NB4 (cell line): Measurements from ENCODE around the gene OSBPL2.

Experiments
- DNase-seq: peaks from one replicate; pipeline ENCODE4 v3.0.0; 2010; ENCODE audit warnings: low read depth
- H3K4me3 ChIP-seq: one replicate; pipeline ENCODE4 v1.5.1; 2011; ENCODE audit warnings: mild to moderate bottlenecking, low read depth, low read length, moderate library complexity
- MYC ChIP-seq: IDR thresholded peaks from 2 replicates; pipeline ENCODE4 v1.6.1; 2011; ENCODE audit warnings: low read depth, low read length
- POLR2A ChIP-seq: IDR thresholded peaks from 2 replicates; pipeline ENCODE4 v1.6.1; 2011; ENCODE audit warnings: mild to moderate bottlenecking; ENCODE audit not compliant: insufficient read length; ENCODE audit errors: extremely low read depth
- TF ChIP-seq, protein P1 (sequence below): IDR thresholded peaks from one replicate; pipeline ENCODE4 v1.5.1; 2012; ENCODE audit warnings: low read depth, low read length
- TF ChIP-seq, protein P2 (sequence below): IDR thresholded peaks from 2 replicates; pipeline ENCODE4 v1.6.1; 2011; ENCODE audit warnings: low read depth, low read length

Gene OSBPL2

DNA sequence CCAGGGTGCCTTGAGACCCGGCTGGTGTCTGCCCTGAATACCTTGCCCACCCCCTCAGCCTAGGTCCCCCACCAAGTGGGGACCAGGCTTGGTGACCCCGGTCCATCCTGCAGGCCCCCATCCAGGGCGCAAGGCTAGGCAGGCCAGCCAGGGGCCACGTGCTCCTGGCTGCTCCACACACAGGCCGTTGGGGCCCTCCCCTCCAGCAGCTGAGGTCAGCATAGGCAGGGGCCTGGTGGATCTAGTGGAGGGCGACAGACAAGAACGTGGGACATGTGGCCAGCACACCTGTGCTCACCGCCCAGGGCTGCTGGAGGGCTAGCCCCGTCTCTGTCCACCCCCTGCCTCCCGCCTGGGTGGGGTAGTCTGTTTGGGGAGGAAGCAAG, 10.7 kb upstream of the OSBPL2 start:
- TF ChIP-seq POLR2A (no peak), MYC (no peak)
- TF ChIP-seq, protein P1, sequence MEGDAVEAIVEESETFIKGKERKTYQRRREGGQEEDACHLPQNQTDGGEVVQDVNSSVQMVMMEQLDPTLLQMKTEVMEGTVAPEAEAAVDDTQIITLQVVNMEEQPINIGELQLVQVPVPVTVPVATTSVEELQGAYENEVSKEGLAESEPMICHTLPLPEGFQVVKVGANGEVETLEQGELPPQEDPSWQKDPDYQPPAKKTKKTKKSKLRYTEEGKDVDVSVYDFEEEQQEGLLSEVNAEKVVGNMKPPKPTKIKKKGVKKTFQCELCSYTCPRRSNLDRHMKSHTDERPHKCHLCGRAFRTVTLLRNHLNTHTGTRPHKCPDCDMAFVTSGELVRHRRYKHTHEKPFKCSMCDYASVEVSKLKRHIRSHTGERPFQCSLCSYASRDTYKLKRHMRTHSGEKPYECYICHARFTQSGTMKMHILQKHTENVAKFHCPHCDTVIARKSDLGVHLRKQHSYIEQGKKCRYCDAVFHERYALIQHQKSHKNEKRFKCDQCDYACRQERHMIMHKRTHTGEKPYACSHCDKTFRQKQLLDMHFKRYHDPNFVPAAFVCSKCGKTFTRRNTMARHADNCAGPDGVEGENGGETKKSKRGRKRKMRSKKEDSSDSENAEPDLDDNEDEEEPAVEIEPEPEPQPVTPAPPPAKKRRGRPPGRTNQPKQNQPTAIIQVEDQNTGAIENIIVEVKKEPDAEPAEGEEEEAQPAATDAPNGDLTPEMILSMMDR: no peak
- TF ChIP-seq, protein P2, sequence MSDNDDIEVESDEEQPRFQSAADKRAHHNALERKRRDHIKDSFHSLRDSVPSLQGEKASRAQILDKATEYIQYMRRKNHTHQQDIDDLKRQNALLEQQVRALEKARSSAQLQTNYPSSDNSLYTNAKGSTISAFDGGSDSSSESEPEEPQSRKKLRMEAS: no peak

DNA sequence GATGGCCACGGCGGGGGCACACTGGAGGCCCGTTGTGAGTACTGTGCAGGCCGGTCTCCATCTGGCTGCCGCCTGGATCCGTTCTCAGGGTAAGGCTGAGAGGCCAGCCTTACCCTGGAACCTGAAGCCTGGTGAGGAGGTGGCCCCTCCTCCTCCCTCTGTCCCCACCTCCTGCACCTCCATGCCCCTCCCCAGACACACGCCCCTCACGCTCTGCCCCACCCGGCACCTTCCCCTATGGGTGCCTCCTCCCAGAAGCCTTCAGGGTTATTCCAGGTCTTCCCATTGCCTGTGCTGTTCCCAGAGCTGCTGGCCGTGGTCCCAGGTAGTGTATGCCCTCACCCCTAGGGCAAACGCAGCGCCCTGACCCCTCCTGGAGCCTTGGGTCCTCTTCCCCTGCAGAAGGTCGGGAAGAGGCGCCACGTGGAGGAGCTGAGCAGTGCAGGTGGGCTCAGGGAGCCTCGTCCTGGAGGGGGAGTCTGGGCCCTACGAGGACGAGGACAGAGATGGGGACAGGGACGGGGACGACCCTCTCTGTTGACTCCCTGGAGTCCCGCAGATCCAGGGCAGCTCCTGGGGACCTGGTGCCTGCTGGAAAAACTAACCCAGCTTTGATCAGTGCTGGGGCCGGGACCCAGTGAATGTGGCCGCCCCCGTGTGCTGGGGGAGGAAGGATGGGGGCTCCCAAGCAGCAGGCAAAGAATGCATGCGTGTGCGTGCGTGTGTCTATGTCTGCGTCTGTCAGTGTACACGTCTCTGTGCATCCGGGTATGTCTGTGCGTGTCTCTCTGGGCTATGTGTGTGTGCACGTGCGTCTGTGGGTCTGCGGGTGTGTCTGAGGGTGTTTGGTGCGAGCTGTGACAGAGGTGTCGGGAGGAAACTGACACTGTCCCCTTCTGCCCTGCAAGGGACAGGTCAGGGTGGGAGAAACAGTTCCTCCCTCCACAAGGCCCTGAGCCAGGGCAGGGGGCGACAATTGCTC, 10.1 kb upstream of the OSBPL2 start:
- no peak overlapping the region for H3K4me3 ChIP-seq
- DNase-seq: no peak
- TF ChIP-seq, protein P2: no peak
- TF ChIP-seq, protein P1: no peak
- TF ChIP-seq MYC (no peak), POLR2A (no peak)

More for the DNA sequence above, 10.7 kb upstream of the OSBPL2 start:
- no peak for DNase-seq
- no peak overlapping the region for H3K4me3 ChIP-seq

DNA sequence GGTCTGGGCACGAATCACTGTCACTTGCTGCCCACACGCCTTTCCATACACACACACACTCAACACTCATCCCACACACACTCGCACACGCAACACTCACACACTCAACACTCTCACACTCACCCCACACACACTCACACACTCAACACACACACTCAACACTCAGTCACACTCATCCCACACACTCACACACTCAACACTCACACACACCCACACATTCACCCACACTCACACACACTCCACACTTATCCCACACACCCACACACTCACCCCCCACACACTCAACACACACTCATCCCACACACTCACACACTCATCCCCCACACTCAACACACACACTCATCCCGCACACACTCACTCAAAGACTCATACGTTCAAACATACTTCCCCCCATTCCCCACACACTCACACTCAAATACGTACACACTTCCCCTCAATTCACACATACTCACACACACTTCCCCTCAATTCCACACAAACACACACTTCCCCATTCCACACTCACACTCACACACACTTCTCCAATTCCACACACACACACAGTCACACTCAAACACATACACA, 9.3 kb upstream of the OSBPL2 start:
- no peak for DNase-seq
- H3K4me3 ChIP-seq: no peak overlapping the region
- TF ChIP-seq, protein P1: no peak
- TF ChIP-seq MYC (no peak), POLR2A (no peak)
- TF ChIP-seq, protein P2: no peak

DNA sequence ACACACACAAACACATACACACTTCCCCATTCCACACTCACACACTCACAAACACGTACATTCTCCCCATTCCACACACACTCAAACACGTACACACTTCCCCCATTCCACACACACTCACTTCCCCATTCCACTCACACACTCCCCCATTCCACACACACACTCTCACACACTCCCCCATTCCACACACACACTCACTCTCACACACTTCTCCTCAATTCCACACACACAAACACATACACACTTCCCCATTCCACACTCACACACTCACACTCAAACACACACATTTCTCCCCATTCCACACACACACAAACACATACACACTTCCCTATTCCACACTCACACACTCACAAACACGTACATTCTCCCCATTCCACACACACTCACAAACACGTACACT, 8.7 kb upstream of the OSBPL2 start:
- TF ChIP-seq, protein P2: no peak
- TF ChIP-seq MYC: no peak
- TF ChIP-seq, protein P1: no peak
- TF ChIP-seq POLR2A: no peak
- no peak overlapping the region for H3K4me3 ChIP-seq
- no peak for DNase-seq

DNA sequence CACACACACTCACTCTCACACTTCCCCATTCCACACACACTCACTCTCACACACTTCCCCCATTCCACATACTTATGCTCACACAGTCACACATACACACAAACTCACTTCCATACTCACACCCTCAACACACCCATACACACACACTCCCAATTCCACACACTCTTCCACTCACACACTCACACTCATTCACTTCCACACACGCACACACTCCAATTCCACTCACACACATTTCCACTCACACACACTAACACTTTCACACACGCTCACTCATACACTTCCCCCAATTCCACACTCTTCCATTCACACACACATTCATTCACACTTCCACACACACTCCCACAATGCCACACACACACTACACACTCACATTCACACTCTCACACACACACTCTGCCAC, 8.0 kb upstream of the OSBPL2 start:
- TF ChIP-seq POLR2A (no peak), MYC (no peak)
- TF ChIP-seq, protein P1: no peak
- TF ChIP-seq, protein P2: no peak

More for the DNA sequence above, 8.0 kb upstream of the OSBPL2 start:
- DNase-seq: no peak
- H3K4me3 ChIP-seq: no peak overlapping the region
